ENCODE measurements around the gene KCND2. TPM values are rescaled to one million over a fixed set of nuclear protein-coding genes. Genes with fewer than 3 reads are reported as not detected.

Gene KCND2
- total and polyA plus RNA-seq, 2 of the 4 experiments (the other 2 are of a cell fraction), result under 0.01 TPM; not detected in 1

DNA sequence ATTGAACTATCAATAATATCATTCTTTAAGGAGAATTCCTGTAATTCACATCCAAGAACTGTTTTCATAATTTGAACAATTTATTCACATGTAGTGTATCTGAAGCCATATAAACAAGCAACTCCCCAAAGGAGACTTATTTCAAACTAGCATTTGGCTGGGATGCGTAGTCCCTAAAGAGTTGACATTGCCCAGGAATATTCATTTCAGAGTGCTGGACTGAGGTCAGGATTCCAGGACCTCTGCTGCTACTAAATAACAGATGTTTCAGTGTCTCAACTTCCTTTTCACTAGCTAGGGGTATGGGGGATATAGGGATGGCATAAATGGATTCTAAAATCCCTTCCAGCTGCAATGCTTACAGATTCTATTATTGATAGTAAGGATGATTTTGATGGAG, 408.0 kb downstream of the KCND2 start:
- Histone ChIP-seq H3K4me3 (ENCODE audit: insufficient read depth, low read depth, low read length) (no peak overlapping the region), H3K27ac (ENCODE audit: insufficient read depth, low read length) (no peak overlapping the region), H4K8ac (ENCODE audit: low read depth in 2 of 2, low read length in 2 of 2) (no peak overlapping the region), H3K4ac (ENCODE audit: low read depth, low read length) (no peak overlapping the region), H3K56ac (ENCODE audit: extremely low read depth, insufficient read depth, low read length) (no peak overlapping the region), H3K4me2 (ENCODE audit: low read depth, low read length) (no peak overlapping the region), H3K23ac (ENCODE audit: low read depth, low read length) (no peak overlapping the region), H3K9me3 (ENCODE audit: control insufficient read depth, insufficient read depth, low read length) (no peaks in the 10 kb centered on the region), H4K91ac (ENCODE audit: insufficient read depth, low read depth, low read length) (no peak overlapping the region), H3K9me1 (ENCODE audit: insufficient read depth, low read length) (no peaks in the 10 kb centered on the region), H2BK5ac (ENCODE audit: low read depth, low read length, poor library complexity, severe bottlenecking) (no peak overlapping the region), H2BK15ac (ENCODE audit: low read depth, low read length) (no peak overlapping the region), H3K79me1 (ENCODE audit: low read depth in 1 of 2, low read length in 2 of 2) (no peaks in the 10 kb centered on the region), H3K14ac (replicated peaks; ENCODE audit: low read depth, low read length) (no peak overlapping the region), H3K27me3 (ENCODE audit: control insufficient read depth, insufficient read depth, low read length) (no peaks in the 10 kb centered on the region), H3K4me1 (ENCODE audit: control insufficient read depth, insufficient read depth, low read length) (no peaks in the 10 kb centered on the region), H3K36me3 (ENCODE audit: control insufficient read depth, insufficient read depth, low read length) (no peaks in the 10 kb centered on the region), H3K9ac (ENCODE audit: low read depth, low read length) (no peak overlapping the region), H2BK120ac (ENCODE audit: low read depth, low read length) (no peak overlapping the region), H2AK9ac (replicated peaks; ENCODE audit: low read depth, low read length, poor library complexity) (no peak overlapping the region), H2BK20ac (ENCODE audit: low read depth, low read length) (no peak overlapping the region), H4K20me1 (ENCODE audit: insufficient read depth, low read length) (no peaks in the 10 kb centered on the region), H2AFZ (replicated peaks; ENCODE audit: low read length, poor library complexity) (no peak overlapping the region), H3K18ac (ENCODE audit: low read depth, low read length) (no peak overlapping the region), H2AK5ac (ENCODE audit: low read depth, low read length) (no peak overlapping the region), H4K5ac (ENCODE audit: low read depth, low read length) (no peak overlapping the region)
- no CpG with 5 or more reads among the region's 1 CpG for WGBS, 2 experiments (ENCODE audit: extremely low coverage in 2 of 2, insufficient read length in 1 of 2)
- dilution Hi-C loops (cut with HindIII; ENCODE audit: low sequenced_read_pairs, unreplicated experiment) (no loop called here), intact Hi-C loops (cut with micrococcal nuclease) (no loop called here), in situ Hi-C loops (cut with MboI; ENCODE audit: low sequenced_read_pairs) (no loop called here)
- DNase-seq, result no peak
- no TSS peak for BruUV-seq (replicated peaks)
- no peak for ATAC-seq (ENCODE audit: low read depth)
- no peak for TF ChIP-seq MXI1 (IDR thresholded peaks at IDR 0.05; ENCODE audit: borderline replicate concordance, low read depth, low read length)
- no peak for TF ChIP-seq BHLHE40 (IDR thresholded peaks at IDR 0.05; ENCODE audit: low read depth, low read length)
- TF ChIP-seq MAZ (IDR thresholded peaks at IDR 0.05; ENCODE audit: borderline replicate concordance, low read depth, low read length), result no peak
- no peak for TF ChIP-seq CEBPB (IDR thresholded peaks at IDR 0.05; ENCODE audit: low read depth, low read length)
- TF ChIP-seq SMC3 (IDR thresholded peaks at IDR 0.05; ENCODE audit: low read depth, low read length), result no peak
- no peak for TF ChIP-seq RCOR1 (IDR thresholded peaks at IDR 0.05; ENCODE audit: insufficient replicate concordance, low read length)
- TF ChIP-seq, protein P1, sequence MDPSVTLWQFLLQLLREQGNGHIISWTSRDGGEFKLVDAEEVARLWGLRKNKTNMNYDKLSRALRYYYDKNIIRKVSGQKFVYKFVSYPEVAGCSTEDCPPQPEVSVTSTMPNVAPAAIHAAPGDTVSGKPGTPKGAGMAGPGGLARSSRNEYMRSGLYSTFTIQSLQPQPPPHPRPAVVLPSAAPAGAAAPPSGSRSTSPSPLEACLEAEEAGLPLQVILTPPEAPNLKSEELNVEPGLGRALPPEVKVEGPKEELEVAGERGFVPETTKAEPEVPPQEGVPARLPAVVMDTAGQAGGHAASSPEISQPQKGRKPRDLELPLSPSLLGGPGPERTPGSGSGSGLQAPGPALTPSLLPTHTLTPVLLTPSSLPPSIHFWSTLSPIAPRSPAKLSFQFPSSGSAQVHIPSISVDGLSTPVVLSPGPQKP (IDR thresholded peaks at IDR 0.05; ENCODE audit: borderline replicate concordance, low read depth, low read length), result no peak
- no peak for TF ChIP-seq RAD21 (IDR thresholded peaks at IDR 0.05; ENCODE audit: low read length)
- TF ChIP-seq NFE2L2 (IDR thresholded peaks at IDR 0.05; ENCODE audit: low read depth, low read length), result no peak
- TF ChIP-seq, protein P2, sequence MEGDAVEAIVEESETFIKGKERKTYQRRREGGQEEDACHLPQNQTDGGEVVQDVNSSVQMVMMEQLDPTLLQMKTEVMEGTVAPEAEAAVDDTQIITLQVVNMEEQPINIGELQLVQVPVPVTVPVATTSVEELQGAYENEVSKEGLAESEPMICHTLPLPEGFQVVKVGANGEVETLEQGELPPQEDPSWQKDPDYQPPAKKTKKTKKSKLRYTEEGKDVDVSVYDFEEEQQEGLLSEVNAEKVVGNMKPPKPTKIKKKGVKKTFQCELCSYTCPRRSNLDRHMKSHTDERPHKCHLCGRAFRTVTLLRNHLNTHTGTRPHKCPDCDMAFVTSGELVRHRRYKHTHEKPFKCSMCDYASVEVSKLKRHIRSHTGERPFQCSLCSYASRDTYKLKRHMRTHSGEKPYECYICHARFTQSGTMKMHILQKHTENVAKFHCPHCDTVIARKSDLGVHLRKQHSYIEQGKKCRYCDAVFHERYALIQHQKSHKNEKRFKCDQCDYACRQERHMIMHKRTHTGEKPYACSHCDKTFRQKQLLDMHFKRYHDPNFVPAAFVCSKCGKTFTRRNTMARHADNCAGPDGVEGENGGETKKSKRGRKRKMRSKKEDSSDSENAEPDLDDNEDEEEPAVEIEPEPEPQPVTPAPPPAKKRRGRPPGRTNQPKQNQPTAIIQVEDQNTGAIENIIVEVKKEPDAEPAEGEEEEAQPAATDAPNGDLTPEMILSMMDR (conservative IDR thresholded peaks at IDR 0.05; ENCODE audit: low read depth, low read length), result no peak
- no peak for TF ChIP-seq CHD1 (IDR thresholded peaks at IDR 0.05; ENCODE audit: low read depth, low read length)
- no peak for TF ChIP-seq FOS (IDR thresholded peaks at IDR 0.05; ENCODE audit: low read depth, low read length)
- no peak for TF ChIP-seq POLR2A (IDR thresholded peaks at IDR 0.05; ENCODE audit: low read depth, low read length)
- ChIA-PET CTCF (no interaction called here), POLR2A (ENCODE audit: unreplicated experiment) (no interaction called here)
